SIG-M5 treated with dmso at 0.1 percent for 504 hours (cell line): ENCODE results near the gene SOAT1.
"Not testable (repeated sequence)": the region's sequence is repeated elsewhere in the genome, so short reads cannot be mapped to it uniquely, and the experiment has no call there.

Experiments
- DNase-seq: peaks from one replicate; lab custom pipeline; 2025; ENCODE audit not compliant: unreplicated experiment; lab: John Stamatoyannopoulos, UW

Gene SOAT1

DNA sequence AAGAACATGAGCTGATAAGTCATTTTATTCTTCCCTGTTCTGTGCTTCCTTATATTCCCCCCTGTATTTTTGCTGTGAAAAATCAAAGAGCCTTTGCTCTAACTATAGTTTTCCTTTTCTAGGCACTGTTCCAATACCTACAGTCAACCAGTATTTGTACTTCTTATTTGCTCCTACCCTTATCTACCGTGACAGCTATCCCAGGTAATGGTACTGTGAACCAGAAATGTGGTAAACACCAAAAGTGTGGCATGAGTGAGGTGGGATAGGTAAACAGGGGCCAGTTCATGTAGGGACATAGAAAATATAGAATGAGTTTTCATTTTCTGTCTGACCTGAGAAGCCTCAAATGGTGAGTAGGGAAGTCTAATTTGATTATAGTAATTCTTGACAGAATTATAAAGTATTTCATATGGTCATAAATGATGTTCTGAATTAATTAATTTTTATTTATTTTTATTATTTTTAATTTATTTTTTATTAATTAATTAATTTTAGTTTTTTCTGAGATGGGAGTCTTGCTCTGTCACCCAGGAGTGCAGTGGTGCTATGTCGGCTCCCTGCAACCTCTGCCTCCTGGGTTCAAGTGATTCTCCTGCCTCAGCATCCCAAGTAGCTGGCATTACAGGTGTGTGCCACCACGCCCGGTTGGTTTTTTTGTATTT lies 49.3 kb downstream of the SOAT1 start:
- DNase-seq, result no peak

DNA sequence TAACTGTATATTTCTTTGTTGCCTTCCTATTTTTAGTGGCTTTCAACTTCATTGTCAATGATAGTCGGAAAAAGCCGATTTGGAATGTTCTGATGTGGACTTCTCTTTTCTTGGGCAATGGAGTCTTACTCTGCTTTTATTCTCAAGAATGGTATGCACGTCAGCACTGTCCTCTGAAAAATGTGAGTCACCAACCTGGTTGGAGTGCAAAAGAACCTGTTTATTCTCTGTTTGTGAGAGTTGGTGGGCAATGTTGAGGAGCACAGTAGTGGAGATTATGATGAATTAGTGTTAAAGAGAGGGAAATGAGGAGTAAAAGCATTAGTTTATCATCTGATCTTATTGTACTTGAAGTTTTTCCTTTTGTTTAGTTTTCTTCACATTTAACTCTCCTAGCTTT lies 57.7 kb downstream of the SOAT1 start:
- DNase-seq, result no peak

DNA sequence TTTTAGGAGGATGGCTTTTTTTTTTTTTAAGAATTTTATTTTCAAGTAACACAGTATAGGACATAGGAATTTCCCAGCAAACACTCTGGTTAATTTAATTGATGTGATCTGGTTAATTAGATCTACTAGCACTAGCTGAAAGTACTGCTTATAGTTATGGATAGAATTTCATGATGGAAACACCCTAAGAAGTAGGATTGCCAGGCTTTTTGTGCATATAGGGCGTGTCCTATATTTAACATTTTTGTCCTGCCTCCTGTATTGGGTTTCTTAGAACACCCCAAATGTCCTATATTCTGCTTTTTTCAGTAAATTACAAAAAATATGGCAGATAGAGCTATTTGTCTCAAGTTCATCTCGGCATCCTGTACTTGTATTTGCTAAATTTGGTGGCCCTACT lies 58.6 kb downstream of the SOAT1 start:
- DNase-seq, result no peak

DNA sequence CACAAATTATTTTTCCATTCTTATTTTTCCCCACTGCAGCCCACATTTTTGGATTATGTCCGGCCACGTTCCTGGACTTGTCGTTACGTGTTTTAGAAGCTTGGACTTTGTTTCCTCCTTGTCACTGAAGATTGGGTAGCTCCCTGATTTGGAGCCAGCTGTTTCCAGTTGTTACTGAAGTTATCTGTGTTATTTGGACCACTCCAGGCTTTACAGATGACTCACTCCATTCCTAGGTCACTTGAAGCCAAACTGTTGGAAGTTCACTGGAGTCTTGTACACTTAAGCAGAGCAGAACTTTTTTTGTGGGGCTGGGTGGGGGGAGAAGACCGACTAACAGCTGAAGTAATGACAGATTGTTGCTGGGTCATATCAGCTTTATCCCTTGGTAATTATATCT lies 59.9 kb downstream of the SOAT1 start:
- no peak for DNase-seq

DNA sequence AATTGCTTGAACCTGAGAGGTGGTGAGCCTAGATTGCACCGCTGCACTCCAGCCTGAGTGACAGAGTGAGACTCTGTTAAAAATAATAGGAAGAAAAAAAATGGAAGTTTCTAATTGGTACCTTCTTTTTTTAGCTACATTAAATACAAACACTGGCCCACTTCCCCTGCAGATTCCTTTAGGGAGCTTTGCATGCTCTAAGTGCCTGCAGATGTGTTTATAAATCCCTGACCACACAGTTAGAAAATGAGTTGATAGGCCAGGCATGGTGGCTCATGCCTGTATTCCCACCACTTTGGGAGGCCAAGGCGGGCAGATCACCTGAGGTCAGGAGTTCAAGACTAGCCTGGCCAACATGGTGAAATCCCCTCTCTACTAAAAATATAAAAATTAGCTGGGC lies 68.0 kb downstream of the SOAT1 start:
- DNase-seq, result not testable (repeated sequence)

GRCh38 chr1:179365342-179366092 lies 71.9 kb downstream of the SOAT1 start, which contains the start of gene AXDND1:
AXDND1 (plus strand) TSS chr1:179365971; CDS start chr1:179366510, 539 bp downstream.
- DNase-seq, result peak; percentile 98

GRCh38 chr1:179366093-179366800 lies 72.7 kb downstream of the SOAT1 start:
- DNase-seq, result peak; percentile 40

DNA sequence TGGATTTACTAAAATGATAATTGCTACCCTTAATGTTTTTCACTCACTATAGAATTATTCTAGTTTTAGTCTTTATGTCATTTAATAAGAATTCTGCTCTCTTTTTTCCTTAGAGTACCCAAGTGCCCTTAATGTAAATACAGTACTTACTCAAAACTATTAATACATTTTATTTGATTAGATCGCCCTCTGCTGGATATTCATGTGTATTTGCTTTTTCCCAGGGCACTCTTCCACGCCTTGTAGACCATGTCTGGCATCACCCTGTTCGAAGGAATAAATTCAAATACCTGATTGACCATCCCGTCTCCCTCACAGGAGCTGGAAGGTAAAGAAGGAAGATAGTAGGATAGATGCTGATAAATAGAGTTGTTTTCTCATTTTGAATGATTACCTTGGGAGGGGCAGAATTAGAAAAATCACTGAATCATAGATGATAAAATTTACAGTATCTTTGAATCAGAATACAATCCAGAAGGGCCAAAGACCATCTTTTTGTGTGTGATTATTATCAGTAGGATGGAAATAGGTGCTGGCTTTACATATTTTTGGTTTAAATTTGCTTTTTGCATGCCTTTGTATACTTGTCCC lies 76.2 kb downstream of the SOAT1 start:
- peak; percentile 94 for DNase-seq

- DNase-seq, result no peak
Measured at GRCh38 chr1:179372160-179372559, 78.6 kb downstream of the SOAT1 start.

GRCh38 chr1:179376223-179376622 lies 82.6 kb downstream of the SOAT1 start:
- DNase-seq, result no peak

- no peak for DNase-seq
Measured at GRCh38 chr1:179380299-179380698, 86.7 kb downstream of the SOAT1 start.

- DNase-seq, result no peak
Measured at GRCh38 chr1:179384027-179384426, 90.4 kb downstream of the SOAT1 start.

- DNase-seq, result no peak
Measured at GRCh38 chr1:179385510-179385909, 91.9 kb downstream of the SOAT1 start.

DNA sequence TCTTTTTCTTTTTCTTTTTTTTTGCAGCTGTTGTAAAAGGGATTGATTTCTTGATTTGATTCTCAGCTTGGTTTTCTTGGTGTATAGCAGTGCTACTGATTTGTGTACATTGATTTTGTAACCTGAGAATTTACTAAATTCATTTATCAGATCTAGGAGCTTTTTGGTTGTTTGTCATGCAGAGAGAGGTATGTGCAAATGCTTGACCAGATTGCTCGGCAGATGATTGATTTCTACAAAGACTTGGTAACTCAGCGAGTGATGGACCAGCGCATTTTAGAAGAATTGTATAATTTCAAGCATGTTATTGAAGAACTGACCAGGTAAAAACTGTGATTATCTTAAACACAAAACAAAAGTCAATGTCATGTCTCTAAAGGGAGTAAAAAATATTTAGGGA lies 100.1 kb downstream of the SOAT1 start:
- no peak for DNase-seq

DNA sequence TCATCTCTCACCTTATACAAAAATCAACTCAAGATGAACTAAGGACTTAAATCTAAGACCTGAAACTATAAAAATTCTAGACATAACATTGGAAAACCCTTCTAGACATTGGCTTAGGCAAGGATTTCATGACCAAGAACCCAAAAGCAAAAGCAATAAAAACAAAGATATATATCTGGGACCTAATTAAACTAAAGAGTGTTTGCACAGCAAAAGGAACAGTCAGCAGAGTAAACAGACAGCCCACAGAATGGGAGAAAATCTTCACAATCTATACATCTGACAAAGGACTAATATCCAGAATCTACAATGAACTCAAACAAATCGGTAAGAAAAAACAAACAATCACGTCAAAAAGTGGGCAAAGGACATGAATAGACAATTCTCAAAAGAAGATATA lies 105.8 kb downstream of the SOAT1 start:
- not testable (repeated sequence) for DNase-seq
